GM18505 (cell line): ENCODE data around the gene MDN1.

Experiments
- ATAC-seq: cut with Tn5 transposase; IDR thresholded peaks from one replicate; pipeline ENCODE4 v1.9.1; 2021; ENCODE audit not compliant: unreplicated experiment
- POLR2A ChIP-seq: IDR thresholded peaks from 4 replicates; pipeline ENCODE4 v1.6.1; 2011; ENCODE audit warnings: borderline replicate concordance; ENCODE audit not compliant: insufficient read depth, insufficient read length; ENCODE audit errors: extremely low read depth

Gene MDN1

DNA sequence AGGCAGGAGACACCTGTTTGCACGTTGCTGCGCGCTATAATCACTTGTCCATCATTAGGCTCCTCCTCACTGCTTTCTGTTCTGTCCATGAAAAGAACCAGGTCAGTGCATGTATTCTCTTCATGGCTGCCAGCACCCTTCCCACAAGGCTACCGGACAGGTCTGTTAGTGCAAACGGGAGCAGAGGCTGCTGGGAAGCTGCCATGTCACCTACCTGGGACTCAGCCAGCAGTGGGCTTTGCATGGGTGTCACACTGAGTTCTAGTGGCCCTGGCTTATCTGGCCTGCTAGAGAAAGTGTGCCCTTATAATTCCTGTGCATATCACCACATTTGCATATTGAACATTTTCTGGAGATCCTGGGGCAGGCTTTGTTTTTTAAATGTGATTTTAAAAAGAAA is 205.8 kb downstream of the MDN1 start:
- no peak for TF ChIP-seq POLR2A
- no peak for ATAC-seq

DNA sequence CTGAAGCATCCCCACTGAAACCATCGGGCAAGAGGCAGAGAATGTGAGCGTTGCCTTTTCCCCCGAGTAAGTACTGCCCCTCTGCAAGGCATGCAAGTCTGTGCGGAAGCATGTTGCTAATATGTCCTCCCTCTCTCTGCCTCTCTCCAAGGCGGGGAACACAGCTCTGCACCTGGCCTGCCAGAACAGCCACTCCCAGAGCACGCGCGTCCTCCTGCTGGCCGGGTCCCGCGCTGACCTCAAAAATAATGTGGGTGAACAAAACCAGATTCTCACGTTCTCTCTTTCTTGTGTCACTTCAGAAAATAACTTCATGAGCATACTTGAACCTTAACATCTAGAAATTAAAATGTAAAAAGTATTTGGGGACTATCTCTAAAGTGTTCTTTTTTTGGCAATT is 207.5 kb downstream of the MDN1 start:
- TF ChIP-seq POLR2A: no peak
- ATAC-seq: no peak

DNA sequence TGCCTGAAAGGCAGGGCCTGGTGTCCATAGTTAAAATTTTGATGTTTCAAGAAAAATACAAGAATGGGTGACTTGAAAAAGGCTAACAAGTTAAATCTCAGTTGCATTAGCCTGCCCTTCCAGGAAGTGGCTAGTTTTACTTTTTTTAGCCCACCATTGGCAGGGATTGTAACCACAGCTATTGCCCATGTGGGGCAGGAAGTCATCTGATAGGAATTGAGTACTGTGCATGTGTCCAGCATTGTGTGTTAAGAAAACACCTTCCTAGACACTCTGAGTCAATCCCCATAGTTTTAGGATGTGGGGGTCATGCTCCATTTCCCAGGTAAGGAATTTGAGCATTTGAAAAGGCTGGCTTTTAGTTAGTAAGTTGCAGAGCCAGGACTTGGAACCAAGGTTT is 207.9 kb downstream of the MDN1 start:
- TF ChIP-seq POLR2A: no peak
- no peak for ATAC-seq

DNA sequence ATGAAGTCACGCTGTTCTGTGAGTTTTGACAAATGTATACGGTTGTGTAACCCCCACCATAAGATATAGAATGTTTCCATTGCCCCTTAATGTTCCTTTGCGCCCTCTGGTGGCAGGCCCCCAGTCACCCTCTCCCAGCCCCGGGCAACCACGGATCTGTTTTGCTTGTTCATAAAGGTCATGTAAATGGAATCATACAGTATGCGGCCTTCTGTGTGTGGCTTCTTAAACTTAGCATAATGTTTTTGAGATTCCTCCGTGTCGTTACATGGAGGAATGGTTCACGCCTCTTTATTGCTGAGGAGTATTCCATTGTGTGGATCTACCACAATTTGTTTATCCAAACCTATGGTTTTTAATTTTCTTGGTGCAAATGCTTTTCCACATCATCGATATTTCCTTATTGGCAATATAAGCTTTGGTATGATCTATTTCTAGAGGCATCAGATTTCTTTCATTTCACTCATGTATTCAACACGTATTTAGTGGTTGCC is 209.4 kb downstream of the MDN1 start:
- TF ChIP-seq POLR2A: no peak
- peak; percentile 59 for ATAC-seq

DNA sequence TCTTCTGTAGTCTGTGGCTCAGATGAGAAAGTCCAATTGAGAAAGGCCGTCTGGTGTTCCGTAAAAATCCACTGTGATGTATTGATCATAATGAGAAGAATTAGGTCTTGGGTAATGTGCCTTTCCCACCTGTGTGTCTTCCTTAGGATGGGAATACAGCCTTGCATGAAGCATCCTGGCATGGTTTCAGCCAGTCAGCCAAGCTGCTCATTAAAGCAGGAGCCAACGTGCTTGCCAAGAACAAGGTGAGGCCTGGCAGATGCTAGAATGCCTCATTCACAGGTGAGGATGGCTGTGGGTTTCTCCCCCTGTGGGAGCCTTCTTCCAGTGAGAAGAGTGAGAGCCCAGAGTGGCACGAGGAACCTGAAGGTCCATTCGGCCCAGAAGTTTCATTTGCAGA is 213.7 kb downstream of the MDN1 start:
- TF ChIP-seq POLR2A: no peak
- ATAC-seq: no peak

DNA sequence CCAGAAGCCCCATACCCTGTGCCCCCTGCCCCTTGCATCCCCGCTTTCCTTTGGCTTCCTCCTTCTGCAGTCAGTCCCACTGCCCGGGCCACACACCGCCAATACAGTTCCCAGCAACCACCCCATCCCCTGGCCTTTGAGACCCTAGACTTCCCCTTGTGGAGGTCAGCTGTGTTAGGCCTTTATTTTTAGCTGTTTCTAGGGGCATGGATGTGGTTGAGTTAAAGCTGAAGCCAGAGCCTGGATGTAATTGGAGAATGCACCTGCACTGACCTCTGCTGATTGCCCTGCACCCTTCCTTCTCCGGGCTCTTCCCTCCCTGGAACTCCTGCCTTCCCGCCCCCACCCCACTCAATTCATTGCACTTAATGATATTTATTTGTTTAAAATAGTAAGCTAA is 214.9 kb downstream of the MDN1 start:
- TF ChIP-seq POLR2A: no peak
- no peak for ATAC-seq

DNA sequence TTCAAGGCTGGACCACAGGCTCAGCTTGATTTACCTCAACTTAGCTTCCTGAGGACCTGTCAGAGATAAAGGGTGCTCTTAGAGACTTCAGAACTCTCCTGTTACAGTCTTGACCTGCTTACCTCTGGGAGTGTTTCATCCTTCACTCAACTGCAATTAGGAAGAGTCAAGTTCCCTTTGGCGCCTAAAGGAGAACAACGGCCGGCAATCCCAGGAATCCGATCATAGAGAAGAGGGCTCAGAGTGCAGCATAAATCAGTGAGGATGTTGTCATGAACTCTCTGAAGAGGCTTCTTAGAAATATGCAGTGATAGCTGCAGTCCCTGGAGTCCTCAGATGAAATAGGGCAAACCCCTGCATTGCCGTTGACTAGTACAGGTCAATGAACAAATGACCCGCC is 217.4 kb downstream of the MDN1 start:
- no peak for ATAC-seq
- no peak for TF ChIP-seq POLR2A

DNA sequence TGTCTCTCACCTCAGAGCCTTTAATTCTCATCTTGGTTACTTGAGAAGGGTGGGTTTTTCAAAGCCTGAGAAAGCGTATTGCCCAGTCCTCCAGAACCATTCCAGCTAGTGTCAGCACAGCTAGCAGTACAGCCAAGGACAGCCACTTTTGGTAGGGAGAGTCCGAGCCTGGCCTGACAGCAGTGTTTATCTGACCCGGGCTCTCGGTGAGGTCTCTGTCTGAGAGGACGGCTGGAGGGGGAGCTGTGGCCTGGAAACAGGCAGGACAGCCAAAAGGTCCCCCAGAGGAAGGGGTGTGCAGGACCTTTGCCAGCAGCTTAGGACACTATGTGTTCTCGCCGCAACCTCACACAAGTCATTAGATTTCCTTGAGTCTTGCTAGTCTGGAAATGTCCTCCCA is 219.9 kb downstream of the MDN1 start:
- no peak for TF ChIP-seq POLR2A
- ATAC-seq: no peak

DNA sequence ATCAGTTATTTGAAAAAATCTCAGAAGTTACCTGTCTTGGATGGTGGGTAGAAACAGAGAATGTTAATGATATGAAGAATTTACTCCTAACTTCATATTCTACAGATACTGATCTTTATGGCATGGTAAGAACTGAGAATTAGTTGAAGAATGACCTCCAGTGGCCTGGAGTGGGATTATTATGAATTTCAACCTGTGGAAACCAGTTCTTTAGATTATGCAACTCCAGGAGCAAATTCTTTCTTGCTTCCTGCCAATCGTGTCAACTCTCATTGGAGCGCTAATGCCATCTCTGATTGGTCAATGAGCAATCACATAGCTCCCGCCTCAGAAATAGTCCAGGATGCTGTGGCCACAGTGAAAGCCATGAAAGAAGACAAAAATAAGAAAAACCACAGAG is 221.6 kb downstream of the MDN1 start:
- no peak for TF ChIP-seq POLR2A
- ATAC-seq: no peak

DNA sequence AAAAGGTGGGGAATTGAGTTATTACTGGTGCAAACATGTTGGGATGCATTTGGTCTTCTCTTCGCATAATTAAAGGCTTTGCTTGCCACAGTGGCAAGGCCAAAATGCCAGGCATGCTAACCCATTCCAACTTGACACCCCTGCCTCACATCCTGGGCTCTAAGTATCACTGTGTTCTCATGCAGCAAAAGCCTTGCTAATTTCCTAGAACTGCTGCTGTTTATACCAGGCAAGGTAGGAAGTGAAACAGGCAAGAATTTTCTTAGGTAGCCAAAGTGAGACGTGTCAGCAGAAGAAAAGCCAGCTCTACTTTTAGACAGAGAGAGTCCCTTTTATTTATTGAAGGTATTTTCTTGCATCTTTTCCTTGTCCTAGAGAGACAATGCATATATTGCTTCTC is 222.2 kb downstream of the MDN1 start:
- ATAC-seq: no peak
- TF ChIP-seq POLR2A: no peak

DNA sequence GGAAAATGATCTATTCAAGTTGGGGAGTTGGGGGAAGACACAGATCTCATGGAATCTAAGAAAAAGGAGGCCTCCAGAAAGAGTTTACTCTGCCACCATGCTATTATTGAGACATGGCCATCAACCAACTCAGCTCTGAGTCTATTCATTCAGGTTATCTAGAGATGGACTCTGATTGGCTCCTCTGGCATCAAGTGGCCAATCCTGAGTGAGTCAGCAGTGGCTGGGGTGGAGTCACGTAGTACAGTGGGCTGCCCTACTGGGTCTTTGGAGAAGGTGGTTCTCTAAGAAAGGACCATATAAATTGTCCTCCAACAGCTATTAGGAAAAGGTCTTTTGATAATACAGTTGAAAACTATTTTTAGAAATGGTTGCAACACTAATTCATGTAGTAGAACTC is 223.1 kb downstream of the MDN1 start:
- ATAC-seq: no peak
- no peak for TF ChIP-seq POLR2A

DNA sequence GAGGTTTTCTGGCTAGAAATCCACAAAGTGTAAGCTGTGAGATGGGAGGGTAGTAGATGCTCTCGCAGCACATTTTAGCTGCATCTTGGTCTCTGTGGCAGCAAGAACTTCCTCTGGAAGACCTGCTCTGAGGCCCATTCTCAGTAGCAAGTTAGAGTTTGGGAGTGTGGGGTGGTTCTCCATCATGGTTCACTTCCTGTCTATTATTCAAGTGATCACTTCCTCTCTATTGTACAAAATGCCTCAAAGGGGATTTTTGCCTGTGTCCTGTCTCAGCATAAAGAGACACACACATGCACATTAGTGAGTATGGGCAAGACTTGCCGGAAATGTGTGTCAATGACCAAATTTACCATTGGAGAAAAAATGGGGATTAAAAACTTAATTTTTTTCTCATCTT is 223.5 kb downstream of the MDN1 start:
- peak; percentile 91 for ATAC-seq
- TF ChIP-seq POLR2A: no peak
